Epithelial cell of proximal tubule (primary cell): ENCODE results near the gene LRMDA. TPM values are rescaled to one million over a fixed set of nuclear protein-coding genes. Genes with fewer than 3 reads are reported as not detected.

Source experiments
- DNase-seq: peaks from one replicate; pipeline ENCODE4 v3.0.0-alpha.2; 2011; ENCODE audit warnings: low read depth
- H3K4me3 ChIP-seq: 2 replicates; pipeline ENCODE4 v1.5.1; 2011; ENCODE audit warnings: low read depth, mild to moderate bottlenecking, low read length
- CTCF ChIP-seq: conservative IDR thresholded peaks from 2 replicates; pipeline ENCODE4 v1.5.1; 2012; ENCODE audit warnings: low read depth, mild to moderate bottlenecking, low read length
- total RNA-seq: library from RNA; depleted of rRNA; stranded (reverse); fragments of >200 nt; gene quantifications from 2 replicates; pipeline ENCODE4 v1.2.3, GENCODE V29; 2015

LRMDA gene
- total RNA-seq, 1 donor from 2014 or later = 0.75 TPM

GRCh38 chr10:76396134-76396533 lies 964.7 kb downstream of the LRMDA start:
- no peak for DNase-seq

GRCh38 chr10:76397181-76398042 lies 966.0 kb downstream of the LRMDA start:
- no peak for TF ChIP-seq CTCF
- DNase-seq = no peak
- H3K4me3 ChIP-seq = no peak overlapping the region

More at GRCh38 chr10:76396134-76396533, 964.7 kb downstream of the LRMDA start:
- no peak for TF ChIP-seq CTCF
- no peak overlapping the region for H3K4me3 ChIP-seq

- no peak for DNase-seq
- TF ChIP-seq CTCF = no peak
- no peak overlapping the region for H3K4me3 ChIP-seq
Observed at GRCh38 chr10:76398043-76398710, 966.8 kb downstream of the LRMDA start.

- no peak for TF ChIP-seq CTCF
- H3K4me3 ChIP-seq = no peak overlapping the region
- no peak for DNase-seq
Observed at GRCh38 chr10:76399226-76399625, 967.8 kb downstream of the LRMDA start.

- no peak for DNase-seq
- no peak overlapping the region for H3K4me3 ChIP-seq
- TF ChIP-seq CTCF = no peak
Observed at GRCh38 chr10:76401006-76401405, 969.6 kb downstream of the LRMDA start.

- H3K4me3 ChIP-seq = no peak overlapping the region
- TF ChIP-seq CTCF = no peak
- no peak for DNase-seq
Observed at GRCh38 chr10:76403912-76404311, 972.5 kb downstream of the LRMDA start.
